ENCODE results near the gene CMTR1. TPM values are rescaled to one million over a fixed set of nuclear protein-coding genes. Genes with fewer than 3 reads are reported as not detected.

CMTR1 gene
- total RNA-seq, 2 experiments from 2014 or later: 49.9 to 50.6 TPM

DNA sequence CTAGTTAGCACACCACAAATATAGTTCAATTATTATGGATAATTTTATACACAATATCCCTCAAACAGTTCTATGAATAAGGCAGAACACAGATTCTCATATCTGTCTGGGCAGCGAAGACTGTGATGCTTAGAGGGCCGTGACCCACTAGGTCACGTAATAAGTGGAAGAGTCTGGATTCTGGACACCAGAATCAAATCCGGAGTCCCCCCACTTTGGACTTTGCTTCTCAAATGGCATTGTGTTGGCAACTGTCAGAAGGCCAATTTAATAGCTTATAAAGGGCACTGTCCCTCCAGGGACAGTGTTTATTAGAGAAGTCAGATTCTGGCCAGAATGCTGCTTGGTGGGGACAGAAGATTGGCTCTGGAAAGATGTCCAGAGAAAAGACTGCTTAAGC lies 73.5 kb downstream of the CMTR1 start:
- no peak for TF ChIP-seq CTCF (IDR thresholded peaks at IDR 0.05)
- Mint-ChIP-seq H3K4me1 (ENCODE audit: low read depth) (peaks cover 69% of the 10 kb centered on the region), H3K27ac (no peak overlapping the region), H3K27me3 (no peaks in the 10 kb centered on the region), H3K4me3 (no peak overlapping the region), H3K36me3 (ENCODE audit: low read depth) (no peaks in the 10 kb centered on the region), H3K9me3 (peaks cover 2% of the 10 kb centered on the region)
- intact Hi-C loops (cut with micrococcal nuclease): no loop called here
- no peak for DNase-seq
- no peak for ATAC-seq
- ChIA-PET CTCF (interaction anchor here (1.9 to 2.1 kb wide), 2 partner anchors 10 to 59 kb away, joined by 5 to 13 read pairs; no protein-coding TSS in a partner anchor), POLR2A (interaction anchor here (0.5 to 9.6 kb wide), 7 partner anchors 11 to 523 kb away, joined by 3 to 109 read pairs (median 3); no protein-coding TSS in a partner anchor)

- TF ChIP-seq CTCF (IDR thresholded peaks at IDR 0.05): no peak
- DNase-seq: no peak
- Mint-ChIP-seq H3K9me3 (peaks cover 2% of the 10 kb centered on the region), H3K4me3 (no peak overlapping the region), H3K4me1 (ENCODE audit: low read depth) (peaks cover 66% of the 10 kb centered on the region), H3K27me3 (no peaks in the 10 kb centered on the region), H3K27ac (peak overlapping the region; percentile 68), H3K36me3 (ENCODE audit: low read depth) (no peaks in the 10 kb centered on the region)
- intact Hi-C loops (cut with micrococcal nuclease): no loop called here
- ChIA-PET CTCF (interaction anchor here (1.9 to 2.1 kb wide), 2 partner anchors 9 to 59 kb away, joined by 5 to 13 read pairs; no protein-coding TSS in a partner anchor), POLR2A (interaction anchor here (0.6 to 9.6 kb wide), 6 partner anchors 10 to 103 kb away, joined by 3 to 109 read pairs (median 3); no protein-coding TSS in a partner anchor)
- no peak for ATAC-seq
These were observed 74.1 kb downstream of the CMTR1 start for GRCh38 chr6:37507077-37507476.

GRCh38 chr6:37507690-37508421 lies 74.8 kb downstream of the CMTR1 start:
- Mint-ChIP-seq H3K27ac (peak overlapping the region; percentile 77), H3K27me3 (no peaks in the 10 kb centered on the region), H3K4me1 (ENCODE audit: low read depth) (peaks cover 63% of the 10 kb centered on the region), H3K36me3 (ENCODE audit: low read depth) (no peaks in the 10 kb centered on the region), H3K4me3 (no peak overlapping the region), H3K9me3 (peaks cover 2% of the 10 kb centered on the region)
- intact Hi-C loops (cut with micrococcal nuclease): no loop called here
- ChIA-PET POLR2A (interaction anchor here (1.0 to 2.3 kb wide), 5 partner anchors 8 to 29 kb away, joined by 3 to 23 read pairs (median 4); partner anchors contain the start of gene CCDC167), CTCF (interaction anchor here (1.0 to 1.9 kb wide), 4 partner anchors 9 to 58 kb away, joined by 4 to 5 read pairs (median 5); no protein-coding TSS in a partner anchor)
- ATAC-seq (peak; percentile 74), DNase-seq (peak; percentile 72)
- no peak for TF ChIP-seq CTCF (IDR thresholded peaks at IDR 0.05)

DNA sequence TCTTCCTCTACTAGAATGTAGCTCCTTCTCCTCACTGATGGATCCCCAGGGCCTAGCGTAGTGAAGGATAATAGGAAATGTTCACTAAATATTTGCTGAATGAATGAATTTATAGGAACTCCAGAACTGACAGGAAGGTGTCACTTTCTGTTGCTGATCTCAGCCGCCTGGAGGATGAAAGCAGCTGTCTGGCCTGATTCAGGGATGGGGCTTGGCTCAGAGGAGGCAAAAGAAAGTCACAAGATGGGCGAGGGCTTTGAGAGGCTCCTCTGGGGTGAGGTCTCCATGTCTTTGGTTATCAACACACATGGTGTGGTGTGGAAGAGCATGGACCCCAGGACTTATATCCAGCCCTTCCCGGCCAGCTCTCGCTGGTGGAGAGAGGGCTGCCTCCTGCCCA lies 78.2 kb downstream of the CMTR1 start:
- CTCF ChIA-PET: interaction anchor here (0.6 to 2.4 kb wide), 3 partner anchors 11 to 194 kb away, joined by 3 to 7 read pairs (median 4); no protein-coding TSS in a partner anchor
- intact Hi-C loops (cut with micrococcal nuclease): no loop called here
- H3K27me3 Mint-ChIP-seq: no peaks in the 10 kb centered on the region

More for the DNA sequence above, 78.2 kb downstream of the CMTR1 start:
- DNase-seq: no peak
- ATAC-seq: no peak
- H3K27ac Mint-ChIP-seq: no peak overlapping the region
- H3K36me3 Mint-ChIP-seq (ENCODE audit: low read depth): no peaks in the 10 kb centered on the region
- H3K9me3 Mint-ChIP-seq: peaks cover 2% of the 10 kb centered on the region
- POLR2A ChIA-PET: interaction anchor here (2.5 kb wide), 1 partner anchor 9 kb away, joined by 10 read pairs; no protein-coding TSS in a partner anchor
- H3K4me3 Mint-ChIP-seq: no peak overlapping the region
- TF ChIP-seq CTCF (IDR thresholded peaks at IDR 0.05): no peak
- H3K4me1 Mint-ChIP-seq (ENCODE audit: low read depth): peaks cover 64% of the 10 kb centered on the region
